SU-DHL-6 (cell line): ENCODE measurements around the gene LRRC7.

Experiments used
- H2AFZ ChIP-seq: fragments of 200-600 bp; sonication (generic); 2 replicates; pipeline ENCODE4 v1.6.1; 2014; ENCODE audit warnings: low read depth, mild to moderate bottlenecking, moderate library complexity, mixed read lengths, antibody characterized with exemption, low read length; ENCODE audit not compliant: severe bottlenecking
- H3F3A ChIP-seq: fragments of 200-600 bp; shearing (Covaris generic); 2 replicates; pipeline ENCODE4 v1.6.0; 2016; ENCODE audit warnings: antibody characterized with exemption, mild to moderate bottlenecking; ENCODE audit not compliant: insufficient read depth
- H3K27ac ChIP-seq: fragments of 200-600 bp; sonication (generic); 2 replicates; pipeline ENCODE4 v1.5.1; 2016; ENCODE audit warnings: low read depth, mild to moderate bottlenecking, low read length, moderate library complexity, mixed read lengths
- H3K27me3 ChIP-seq: fragments of 200-600 bp; sonication (generic), shearing (Covaris generic); 2 replicates; pipeline ENCODE4 v1.6.0; 2014; ENCODE audit warnings: mild to moderate bottlenecking, low read length
- H3K36me3 ChIP-seq: fragments of 200-600 bp; sonication (generic); 2 replicates; pipeline ENCODE4 v1.6.1; 2014; ENCODE audit warnings: mild to moderate bottlenecking, low read length, mixed read lengths
- H3K4me2 ChIP-seq: fragments of 300-600, 200-600 bp; shearing (Covaris generic), sonication (generic); 2 replicates; pipeline ENCODE4 v1.6.0; 2014; ENCODE audit warnings: low read length, low read depth, mild to moderate bottlenecking; ENCODE audit not compliant: poor library complexity, severe bottlenecking
- H3K4me3 ChIP-seq: fragments of 200-600 bp; sonication (generic); 2 replicates; pipeline ENCODE4 v1.5.1; 2014; ENCODE audit warnings: antibody characterized with exemption, low read length, mild to moderate bottlenecking, mixed read lengths; ENCODE audit not compliant: insufficient read depth, poor library complexity, severe bottlenecking
- H3K79me2 ChIP-seq: fragments of 200-600 bp; sonication (generic); 2 replicates; pipeline ENCODE4 v1.6.1; 2014; ENCODE audit warnings: mild to moderate bottlenecking, low read length, moderate library complexity; ENCODE audit not compliant: insufficient read depth
- H3K9ac ChIP-seq: fragments of 200-600 bp; sonication (generic); 2 replicates; pipeline ENCODE4 v1.7.0; 2014; ENCODE audit warnings: mild to moderate bottlenecking, low read length
- H3K9me2 ChIP-seq: fragments of 200-600 bp; sonication (generic); replicated peaks from 2 replicates; pipeline ENCODE4 v1.6.1; 2014; ENCODE audit warnings: low read length; ENCODE audit not compliant: insufficient read depth
- H3K9me3 ChIP-seq: fragments of 200-600 bp; sonication (generic); 2 replicates; pipeline ENCODE4 v1.6.1; 2014; ENCODE audit warnings: low read length, mixed read lengths; ENCODE audit not compliant: insufficient read depth
- H4K20me1 ChIP-seq: fragments of 200-600 bp; sonication (generic); 2 replicates; pipeline ENCODE4 v1.6.1; 2014; ENCODE audit warnings: low read depth, mild to moderate bottlenecking, antibody characterized with exemption, low read length, moderate library complexity, mixed read lengths
- EZH2phosphoT487 ChIP-seq: fragments of 200-600 bp; sonication (generic), shearing (Covaris generic); conservative IDR thresholded peaks from 2 replicates; pipeline ENCODE4 v1.6.1; 2018; ENCODE audit warnings: mild to moderate bottlenecking, antibody characterized with exemption, low read length, moderate library complexity, mixed read lengths
- TF ChIP-seq, protein P1 (sequence below): fragments of 200-600 bp; sonication (generic); IDR thresholded peaks from one replicate; pipeline ENCODE4 v1.5.1; 2017; ENCODE audit warnings: antibody characterized with exemption, mild to moderate bottlenecking, low read length, moderate library complexity; ENCODE audit not compliant: insufficient read depth, poor library complexity, severe bottlenecking

Gene LRRC7

DNA sequence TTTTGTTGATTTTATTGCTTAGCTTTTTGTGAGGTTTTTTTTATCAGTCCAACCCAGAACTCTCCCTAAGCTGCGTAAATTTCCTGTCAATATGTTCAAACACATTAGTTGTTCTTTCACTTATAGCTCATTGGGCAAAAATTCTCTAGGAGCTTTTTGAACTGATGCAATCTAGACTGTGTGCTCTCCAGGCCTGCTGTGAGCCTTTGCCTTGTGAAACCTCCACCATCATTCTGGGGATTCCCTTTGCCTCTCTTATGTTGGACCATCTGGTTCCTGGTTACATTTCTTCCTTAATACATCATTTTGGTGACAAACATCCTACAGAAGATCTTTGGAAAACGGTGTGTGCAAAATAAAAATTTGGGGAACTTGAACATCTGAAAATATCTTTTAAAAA is 247.2 kb downstream of the LRRC7 start:
- Histone ChIP-seq H3F3A (no peaks in the 10 kb centered on the region), H3K36me3 (no peaks in the 10 kb centered on the region), H3K27me3 (no peaks in the 10 kb centered on the region), H4K20me1 (no peaks in the 10 kb centered on the region), H3K9ac (no peak overlapping the region), H3K4me2 (no peak overlapping the region), H3K9me2 (no peaks in the 10 kb centered on the region), H3K79me2 (no peaks in the 10 kb centered on the region), H2AFZ (no peak overlapping the region), H3K9me3 (no peaks in the 10 kb centered on the region), H3K27ac (no peak overlapping the region), H3K4me3 (no peak overlapping the region)
- no peak for TF ChIP-seq EZH2phosphoT487

DNA sequence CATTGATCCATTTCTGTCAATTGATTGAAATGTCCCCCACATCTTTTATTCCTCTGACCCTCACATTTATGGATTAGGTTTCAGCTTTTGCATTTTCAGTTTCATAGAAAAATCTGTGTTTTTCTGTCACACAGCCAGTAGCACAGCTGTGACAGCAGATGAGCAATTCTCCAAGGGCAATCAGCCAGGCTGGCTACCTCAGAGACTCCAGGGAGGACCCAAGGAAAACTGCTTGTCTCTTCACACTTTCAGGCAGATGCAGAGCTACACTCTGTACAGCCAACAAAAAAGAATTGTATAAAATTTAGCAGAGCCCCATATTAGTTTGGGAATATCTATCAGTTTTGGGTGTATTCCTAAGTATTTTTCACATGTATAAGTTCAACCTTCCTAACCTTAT is 257.2 kb downstream of the LRRC7 start:
- Histone ChIP-seq H2AFZ (no peak overlapping the region), H3K36me3 (no peaks in the 10 kb centered on the region), H3K4me2 (no peak overlapping the region)

DNA sequence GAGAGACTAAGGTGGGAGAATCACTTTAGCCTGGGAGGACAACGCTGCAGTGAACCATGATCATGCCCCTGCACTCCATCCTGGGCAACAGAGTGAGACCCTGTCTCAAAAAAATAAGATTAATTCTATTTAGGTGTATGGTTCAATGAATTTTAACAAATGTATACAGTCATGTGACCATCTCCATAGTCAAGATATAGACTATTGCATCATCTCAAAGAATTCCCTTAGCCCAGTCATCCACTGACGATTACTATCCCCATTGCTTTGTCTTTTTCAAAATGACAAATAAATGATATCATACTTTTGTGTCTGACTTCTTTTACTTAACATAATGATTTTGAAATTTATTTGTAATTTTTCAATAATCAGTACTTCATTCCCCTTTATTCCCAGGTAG is 260.0 kb downstream of the LRRC7 start:
- Histone ChIP-seq H3K79me2 (no peaks in the 10 kb centered on the region), H3K27me3 (no peaks in the 10 kb centered on the region), H3K36me3 (no peaks in the 10 kb centered on the region), H3K9me3 (no peaks in the 10 kb centered on the region), H3K4me2 (no peak overlapping the region), H3K9ac (no peak overlapping the region), H4K20me1 (no peaks in the 10 kb centered on the region), H2AFZ (no peak overlapping the region), H3K4me3 (no peak overlapping the region), H3K27ac (no peak overlapping the region), H3K9me2 (no peaks in the 10 kb centered on the region), H3F3A (no peaks in the 10 kb centered on the region)
- TF ChIP-seq, protein P1, sequence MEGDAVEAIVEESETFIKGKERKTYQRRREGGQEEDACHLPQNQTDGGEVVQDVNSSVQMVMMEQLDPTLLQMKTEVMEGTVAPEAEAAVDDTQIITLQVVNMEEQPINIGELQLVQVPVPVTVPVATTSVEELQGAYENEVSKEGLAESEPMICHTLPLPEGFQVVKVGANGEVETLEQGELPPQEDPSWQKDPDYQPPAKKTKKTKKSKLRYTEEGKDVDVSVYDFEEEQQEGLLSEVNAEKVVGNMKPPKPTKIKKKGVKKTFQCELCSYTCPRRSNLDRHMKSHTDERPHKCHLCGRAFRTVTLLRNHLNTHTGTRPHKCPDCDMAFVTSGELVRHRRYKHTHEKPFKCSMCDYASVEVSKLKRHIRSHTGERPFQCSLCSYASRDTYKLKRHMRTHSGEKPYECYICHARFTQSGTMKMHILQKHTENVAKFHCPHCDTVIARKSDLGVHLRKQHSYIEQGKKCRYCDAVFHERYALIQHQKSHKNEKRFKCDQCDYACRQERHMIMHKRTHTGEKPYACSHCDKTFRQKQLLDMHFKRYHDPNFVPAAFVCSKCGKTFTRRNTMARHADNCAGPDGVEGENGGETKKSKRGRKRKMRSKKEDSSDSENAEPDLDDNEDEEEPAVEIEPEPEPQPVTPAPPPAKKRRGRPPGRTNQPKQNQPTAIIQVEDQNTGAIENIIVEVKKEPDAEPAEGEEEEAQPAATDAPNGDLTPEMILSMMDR, result no peak
- TF ChIP-seq EZH2phosphoT487, result no peak

More for the DNA sequence above, 257.2 kb downstream of the LRRC7 start:
- no peaks in the 10 kb centered on the region for H3K79me2 ChIP-seq
- no peak overlapping the region for H3K4me3 ChIP-seq
- H3K9ac ChIP-seq, result no peak overlapping the region
- H3K9me3 ChIP-seq, result no peaks in the 10 kb centered on the region
- H3K27ac ChIP-seq, result no peak overlapping the region
- no peak for TF ChIP-seq EZH2phosphoT487
- TF ChIP-seq, protein P1, result no peak
- no peaks in the 10 kb centered on the region for H3K27me3 ChIP-seq
- H3F3A ChIP-seq, result no peaks in the 10 kb centered on the region
- H3K9me2 ChIP-seq, result no peaks in the 10 kb centered on the region
- H4K20me1 ChIP-seq, result no peaks in the 10 kb centered on the region

- H3K27me3 ChIP-seq, result no peaks in the 10 kb centered on the region
- no peak overlapping the region for H3K4me3 ChIP-seq
- H3K27ac ChIP-seq, result no peak overlapping the region
- H3K9me3 ChIP-seq, result no peaks in the 10 kb centered on the region
- H3K4me2 ChIP-seq, result no peak overlapping the region
- H2AFZ ChIP-seq, result no peak overlapping the region
- no peaks in the 10 kb centered on the region for H3F3A ChIP-seq
- no peak for TF ChIP-seq EZH2phosphoT487
- TF ChIP-seq, protein P1, result no peak
- no peaks in the 10 kb centered on the region for H3K79me2 ChIP-seq
- no peaks in the 10 kb centered on the region for H3K36me3 ChIP-seq
- H3K9ac ChIP-seq, result no peak overlapping the region
- H3K9me2 ChIP-seq, result no peaks in the 10 kb centered on the region
- H4K20me1 ChIP-seq, result no peaks in the 10 kb centered on the region
Measured at GRCh38 chr1:69833536-69833935, 265.8 kb downstream of the LRRC7 start.
